Stimulated activated naive CD4-positive, alpha-beta T cell treated with Interleukin-2 at 50 U/mL for 16 hours (primary cell): Measurements from ENCODE around the gene CHCHD6.

Source experiments
- DNase-seq: peaks from one replicate; lab custom pipeline; 2025; lab: John Stamatoyannopoulos, UW

The CHCHD6 gene, protein sequence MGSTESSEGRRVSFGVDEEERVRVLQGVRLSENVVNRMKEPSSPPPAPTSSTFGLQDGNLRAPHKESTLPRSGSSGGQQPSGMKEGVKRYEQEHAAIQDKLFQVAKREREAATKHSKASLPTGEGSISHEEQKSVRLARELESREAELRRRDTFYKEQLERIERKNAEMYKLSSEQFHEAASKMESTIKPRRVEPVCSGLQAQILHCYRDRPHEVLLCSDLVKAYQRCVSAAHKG

DNA sequence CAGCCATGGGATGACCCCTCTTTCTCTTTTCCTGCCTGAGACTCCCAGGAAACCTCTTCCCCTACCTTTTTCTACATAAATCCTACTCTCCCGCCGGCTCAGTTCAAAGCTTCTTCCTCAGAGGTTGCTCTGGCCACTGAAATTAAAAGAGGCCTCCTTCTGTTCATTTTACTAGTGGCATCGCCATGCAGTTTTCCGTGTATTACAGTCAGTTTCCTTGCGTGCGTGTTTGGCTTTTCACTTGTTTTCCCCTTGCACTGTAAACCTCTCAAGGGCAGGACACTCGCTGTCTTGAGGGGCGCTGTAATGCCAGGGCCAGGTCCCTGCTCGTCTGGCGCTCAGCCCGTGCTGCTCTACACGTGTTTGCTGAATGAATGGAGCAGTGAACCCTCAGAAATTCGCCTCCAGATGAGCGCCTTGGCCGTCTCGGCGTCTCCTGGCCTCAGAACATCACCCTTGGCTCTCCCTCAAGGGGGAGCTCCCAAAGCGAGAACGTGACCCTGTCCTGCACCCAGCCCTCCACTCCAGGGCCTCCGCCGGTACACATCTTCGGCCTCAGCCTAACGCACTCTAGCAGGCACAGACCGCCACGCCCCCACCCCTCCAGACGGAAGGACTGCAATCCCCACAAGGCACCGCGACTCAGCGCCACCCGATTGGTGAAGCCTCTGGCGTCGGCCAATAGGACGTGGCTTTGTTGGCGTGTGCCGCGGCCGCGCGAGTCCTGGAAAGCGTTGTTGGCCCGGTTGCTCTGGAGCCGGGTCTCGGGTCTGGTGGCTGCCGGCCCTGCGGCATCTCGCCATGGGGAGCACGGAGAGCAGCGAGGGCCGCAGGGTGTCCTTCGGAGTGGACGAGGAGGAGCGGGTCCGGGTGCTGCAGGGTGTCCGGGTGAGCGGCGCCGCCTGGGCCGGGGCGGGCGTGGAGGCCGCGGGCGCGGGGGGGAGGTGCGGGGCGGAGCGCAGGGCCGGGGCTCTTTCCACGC is at the start of gene CHCHD6:
CHCHD6 (plus strand) TSS at position 729 of the 982 bp plus-strand sequence; CDS start at position 802, 73 bp downstream.
- DNase-seq = peak; percentile 96

DNA sequence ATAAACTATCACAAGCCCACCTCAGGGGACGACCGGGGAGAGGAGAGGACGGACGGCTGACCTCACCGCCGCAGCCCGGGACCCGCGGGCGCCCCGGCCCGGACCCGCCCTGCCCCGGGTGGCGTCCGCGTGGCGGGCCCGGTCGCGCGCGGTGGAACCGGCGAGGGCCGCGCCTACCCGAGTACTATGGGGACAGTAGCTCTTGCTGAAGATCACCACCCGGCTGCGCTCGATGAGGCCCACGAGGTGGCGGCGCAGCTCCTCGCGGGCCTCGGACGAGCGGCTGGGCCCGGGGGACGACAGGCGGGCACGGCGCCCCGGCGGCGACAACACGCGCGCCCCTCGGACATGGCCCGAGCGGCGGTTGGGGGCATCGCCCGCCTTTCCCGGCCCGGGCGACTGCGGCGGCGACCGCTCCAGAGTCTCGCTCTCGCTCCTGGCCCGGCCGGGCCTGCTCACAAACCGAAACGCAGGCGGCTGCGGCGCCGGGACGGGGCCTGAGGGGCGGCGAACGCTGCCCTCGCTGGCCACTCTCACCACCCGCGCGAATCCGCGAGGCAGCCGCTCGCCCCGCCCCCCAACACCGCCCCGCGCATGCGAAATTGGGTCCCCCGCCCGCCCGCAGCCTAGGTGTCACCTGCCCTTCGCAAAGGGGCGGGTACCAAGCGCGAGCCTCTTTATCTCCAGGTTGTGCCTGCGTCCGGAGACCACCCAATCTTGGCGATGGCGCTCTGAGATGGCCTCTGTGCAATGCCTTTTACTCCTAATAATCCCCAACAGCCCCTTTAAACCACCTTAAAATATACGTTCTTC is 49.3 kb upstream of the CHCHD6 start, which contains the start of gene TXNRD3:
TXNRD3 (minus strand) TSS at position 554 of the 813 bp plus-strand sequence.
- peak; percentile 47 for DNase-seq

DNA sequence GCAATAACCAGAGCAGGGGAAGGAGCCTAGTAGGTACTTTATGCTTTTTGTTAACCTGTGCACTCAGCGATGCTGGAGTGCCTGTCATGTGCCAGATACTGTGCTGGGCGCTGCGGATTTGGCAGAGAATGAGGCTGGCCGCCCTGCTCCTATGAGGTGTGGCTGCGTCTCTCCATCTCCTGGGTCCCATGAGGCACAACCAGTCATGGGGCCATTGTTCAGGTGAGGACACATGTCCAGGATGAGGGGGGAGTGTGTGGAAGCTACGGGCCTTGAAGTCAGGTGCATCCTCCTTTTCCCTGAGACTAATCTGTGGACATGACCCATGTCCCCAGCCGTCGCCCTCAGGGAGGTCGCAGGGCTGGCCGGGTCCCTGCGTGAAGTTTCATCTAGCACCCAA is 48.2 kb upstream of the CHCHD6 start:
- no peak for DNase-seq

DNA sequence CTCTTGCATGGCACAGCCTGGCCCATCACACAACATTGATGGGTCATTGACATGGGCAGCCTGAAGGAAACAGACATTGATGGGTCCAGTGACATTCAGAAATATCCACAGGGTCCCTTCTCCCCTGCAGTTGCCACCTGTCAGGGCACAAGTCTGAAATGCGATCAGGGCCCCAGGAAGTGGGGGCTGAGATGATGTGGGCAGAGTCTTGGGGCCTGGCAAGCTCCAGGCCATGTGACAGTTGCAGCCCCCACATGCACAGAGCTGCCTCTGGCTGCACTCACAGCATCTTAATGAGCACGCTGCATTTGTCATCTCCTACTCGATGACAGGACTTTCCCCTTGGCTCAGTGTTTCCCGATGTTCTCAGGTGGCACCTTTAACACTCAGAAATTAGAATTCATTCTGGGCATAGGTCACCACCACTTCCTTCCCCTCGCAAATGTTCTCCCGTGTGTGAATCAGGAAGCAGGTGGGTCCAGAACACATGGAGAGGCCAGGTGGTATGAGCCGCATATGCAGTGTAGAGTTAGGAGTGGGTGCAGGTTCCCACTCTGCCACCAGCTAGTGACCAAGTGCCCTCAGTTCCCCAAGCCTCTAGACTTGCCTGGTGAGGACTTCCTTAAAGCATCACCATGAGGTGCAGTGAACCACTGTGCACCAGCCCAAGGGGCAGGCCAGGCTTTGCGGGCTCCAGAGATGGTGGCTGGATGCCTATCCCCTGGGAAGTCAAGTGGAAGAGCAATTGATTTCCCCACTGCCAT is 47.5 kb upstream of the CHCHD6 start:
- no peak for DNase-seq

DNA sequence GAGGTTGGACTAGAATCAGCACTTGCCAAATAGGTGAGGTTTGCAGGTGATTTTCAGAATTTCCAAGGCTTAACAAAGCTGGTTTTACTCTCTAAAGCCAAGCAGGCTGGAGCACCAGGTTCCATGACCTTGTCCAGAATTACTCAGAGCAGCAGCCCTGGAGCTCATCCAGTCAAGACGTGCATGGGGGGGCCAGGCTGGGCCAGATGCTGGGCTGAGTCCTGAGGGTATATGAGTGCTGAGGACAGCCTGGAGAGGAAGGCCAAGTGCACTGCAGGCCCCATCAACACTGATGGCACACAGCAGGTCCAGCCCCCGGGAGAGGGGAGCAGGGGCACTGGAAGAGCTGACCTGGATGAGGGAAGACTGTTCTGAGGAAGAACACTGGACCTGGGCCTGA is 46.1 kb upstream of the CHCHD6 start:
- no peak for DNase-seq

DNA sequence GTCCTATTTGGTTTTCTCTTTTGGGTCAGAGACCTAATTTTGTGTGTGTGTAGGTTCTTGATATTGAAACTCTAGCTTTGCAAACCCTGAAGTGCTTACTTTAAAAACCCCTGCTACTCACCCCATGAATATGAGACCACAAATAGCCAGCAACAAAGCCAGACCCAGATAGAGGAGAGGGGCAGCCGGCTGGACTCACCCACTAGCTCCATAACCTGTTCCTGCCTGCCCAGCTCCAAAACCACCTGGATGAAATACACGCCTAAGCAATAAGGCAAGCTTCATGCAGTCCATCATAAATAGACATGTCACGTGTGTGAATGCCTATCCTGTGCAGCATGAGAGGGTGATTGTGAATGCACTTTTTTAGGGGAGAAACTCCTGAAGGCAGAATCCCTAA is 45.5 kb upstream of the CHCHD6 start:
- no peak for DNase-seq

DNA sequence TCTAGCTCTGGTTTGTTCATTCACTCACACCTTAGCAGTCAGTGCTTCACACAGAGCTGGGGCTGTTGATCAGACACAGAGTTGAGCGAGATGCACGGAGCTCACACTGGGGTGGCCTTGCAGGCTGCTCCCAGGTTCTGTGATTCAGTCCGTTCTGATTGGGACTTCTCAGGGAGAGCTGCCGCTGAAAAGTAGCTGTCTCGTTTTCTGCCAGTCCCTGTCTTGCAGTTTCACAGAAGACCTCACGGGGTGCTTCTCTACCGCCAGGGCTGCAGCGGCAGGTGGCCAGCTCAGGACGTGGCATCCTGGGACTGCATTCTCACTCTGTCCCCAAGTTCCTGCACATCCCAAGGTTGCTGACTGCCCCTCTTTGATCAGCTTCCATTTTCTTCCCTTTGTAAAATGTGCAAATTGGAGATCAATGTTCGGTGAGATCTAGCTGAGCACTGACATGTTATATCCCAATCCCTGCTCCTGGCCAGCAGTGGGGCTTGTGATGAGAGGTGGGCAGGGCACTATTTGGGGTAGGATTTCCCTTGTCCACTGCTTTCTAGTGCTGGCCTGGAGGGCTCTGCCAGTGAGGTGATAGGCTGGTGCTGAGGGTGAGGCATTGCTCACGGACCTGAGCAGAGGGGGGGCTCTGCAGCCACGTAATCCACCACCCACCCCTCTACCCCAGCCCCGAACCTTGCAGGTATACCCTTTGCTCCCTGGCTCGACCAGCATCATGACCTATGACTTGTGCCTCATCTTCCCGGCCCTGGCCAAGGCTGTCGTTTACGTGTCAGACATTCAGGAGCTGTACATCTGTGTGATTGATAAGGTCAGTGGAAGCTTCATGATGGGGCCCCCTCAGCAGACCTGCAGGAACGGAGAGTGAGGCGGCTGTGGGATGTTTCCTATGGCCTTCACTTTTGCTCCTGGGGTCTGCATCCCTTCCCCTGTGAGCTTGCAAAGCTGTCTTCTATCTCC is 43.8 kb upstream of the CHCHD6 start:
- DNase-seq = no peak

DNA sequence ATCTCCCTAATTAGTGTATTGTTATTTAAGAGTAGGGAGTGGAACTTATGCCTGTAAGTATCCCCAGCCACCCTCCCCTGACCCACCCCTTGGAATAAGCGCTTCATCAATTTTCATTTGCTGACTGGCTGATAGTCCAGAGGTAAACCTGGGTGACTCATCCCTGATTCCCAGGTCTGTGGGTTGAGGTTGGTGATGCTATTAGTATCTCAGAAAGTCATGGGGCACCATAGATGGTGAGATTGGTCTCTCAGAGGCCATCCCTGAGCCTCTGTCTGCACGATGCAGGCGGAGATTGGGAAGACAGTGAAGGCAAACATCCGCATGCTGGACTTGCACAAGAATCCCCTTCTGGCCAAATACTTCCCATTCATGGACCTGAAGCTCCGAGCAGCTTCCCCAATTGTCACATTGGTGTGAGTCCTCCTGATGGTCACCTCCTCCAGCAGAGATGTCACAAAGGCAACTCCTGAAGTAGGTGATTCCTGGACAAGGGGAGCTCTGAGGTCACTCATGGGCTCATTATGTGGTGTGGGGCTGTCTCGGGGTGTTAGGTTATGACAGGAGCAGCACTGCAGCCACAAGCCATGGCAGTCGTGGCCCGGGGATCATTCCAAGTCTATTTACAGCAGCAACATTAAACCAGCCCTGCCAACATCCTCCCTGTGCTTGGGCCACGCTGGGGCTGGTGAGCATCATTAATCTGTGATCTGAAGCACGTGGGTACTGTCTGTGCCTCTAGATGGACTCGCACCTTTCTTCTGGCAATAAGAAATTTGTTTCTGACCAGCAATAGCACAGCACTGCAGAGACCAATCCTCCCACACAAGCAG is 42.3 kb upstream of the CHCHD6 start:
- DNase-seq = no peak

DNA sequence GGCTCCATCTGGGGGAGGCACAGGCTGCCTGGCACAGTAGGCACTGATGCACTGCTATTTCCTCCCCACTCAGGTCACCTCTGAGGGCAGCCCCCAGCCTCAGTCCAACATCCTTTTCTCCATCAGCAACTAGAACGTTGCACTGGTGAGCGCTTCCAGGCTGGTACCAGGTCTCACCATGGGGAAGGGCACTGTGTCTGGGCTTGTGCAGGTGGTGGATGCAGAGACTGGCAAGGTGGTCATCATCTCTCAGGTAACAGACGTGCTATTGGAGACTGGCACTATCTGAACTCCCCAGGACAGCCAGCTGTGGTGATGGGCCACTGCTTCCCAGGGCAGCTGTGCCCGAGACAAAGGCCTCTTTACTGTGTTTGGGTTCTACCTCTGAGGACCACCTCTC is 40.8 kb upstream of the CHCHD6 start:
- DNase-seq = no peak

DNA sequence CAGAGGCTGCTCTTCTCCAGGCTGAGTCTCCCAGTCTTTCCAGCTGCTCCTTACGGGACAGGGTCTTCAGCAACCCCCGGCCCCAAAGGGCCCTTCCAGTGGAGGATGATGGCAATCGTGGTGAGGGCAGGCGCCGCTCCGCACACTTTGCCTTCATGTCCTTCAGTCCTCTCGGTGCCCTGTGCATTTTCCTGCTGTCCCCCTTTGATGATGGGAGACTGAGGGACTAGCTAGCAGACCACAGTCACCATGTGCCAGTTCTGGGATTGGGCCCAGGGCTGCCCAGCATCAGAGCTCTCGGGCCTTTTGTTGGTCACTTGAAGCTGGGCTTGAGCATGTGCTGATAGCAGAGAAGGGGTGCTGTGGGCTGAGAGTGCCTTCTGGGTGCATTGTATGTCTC is 40.3 kb upstream of the CHCHD6 start:
- no peak for DNase-seq

DNA sequence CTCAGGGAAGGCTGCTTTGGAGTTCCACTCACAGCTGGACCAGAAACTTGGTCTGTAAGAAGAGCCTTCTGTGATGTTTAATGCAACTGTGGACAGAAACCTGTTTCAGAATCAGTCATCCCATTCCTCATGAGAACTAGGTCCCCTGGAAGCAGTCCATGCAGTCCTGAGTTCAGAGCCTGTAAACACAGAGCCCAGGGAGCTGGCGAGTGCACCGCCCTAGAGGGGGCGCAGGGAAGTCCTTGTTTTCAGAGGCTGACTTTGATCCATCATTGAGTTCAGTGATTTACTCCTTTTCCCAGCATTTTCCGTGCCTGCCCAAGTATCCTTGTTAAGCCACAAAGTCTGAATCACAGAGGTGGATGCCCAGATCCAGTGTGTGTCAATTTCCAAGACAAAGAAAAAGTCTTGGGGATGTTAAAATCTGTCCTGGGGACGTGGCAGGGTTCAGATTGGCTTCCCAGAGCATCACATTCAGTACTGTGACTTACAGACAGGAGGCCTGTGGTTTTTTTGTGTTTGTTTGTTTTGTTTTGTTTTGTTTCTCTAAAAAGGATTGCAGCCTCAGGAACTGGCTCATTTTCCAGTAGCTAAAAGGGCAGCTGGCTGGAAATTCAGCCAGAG is 39.3 kb upstream of the CHCHD6 start:
- DNase-seq = no peak

DNA sequence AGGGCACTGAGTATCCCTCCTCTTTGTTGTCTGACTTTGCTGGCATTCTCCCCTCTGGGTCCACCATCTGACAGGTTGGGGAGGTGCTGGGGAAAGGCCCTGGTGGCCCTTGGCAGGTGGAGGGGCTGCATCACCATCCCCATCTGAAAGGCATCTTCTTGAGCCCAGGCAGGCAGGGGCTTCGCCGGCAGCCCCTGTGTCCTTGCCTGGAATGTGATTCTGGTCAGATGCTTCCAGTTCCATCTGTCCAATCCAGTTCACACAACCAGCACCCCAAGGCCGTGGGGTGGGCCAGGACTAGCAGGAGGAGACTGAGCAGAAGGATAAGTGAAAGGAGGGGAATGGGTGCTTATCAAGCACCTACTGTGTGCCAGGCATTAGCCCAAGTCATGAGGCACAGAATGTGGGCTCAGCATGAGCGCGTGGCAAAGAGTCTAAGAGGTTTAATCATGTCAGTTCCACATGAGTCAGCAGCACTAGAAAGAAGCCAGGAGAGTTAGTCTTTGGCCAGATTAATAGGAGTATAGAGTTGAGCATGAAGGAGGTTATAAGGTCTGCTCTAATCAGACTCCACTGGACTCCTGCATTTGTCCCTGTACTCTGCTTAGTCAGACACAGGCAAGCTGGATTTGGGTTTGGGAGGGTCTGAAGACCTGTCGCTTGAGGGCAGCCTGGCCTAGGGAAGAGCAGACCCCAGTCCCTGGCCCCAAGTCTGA is 38.7 kb upstream of the CHCHD6 start:
- DNase-seq = no peak

DNA sequence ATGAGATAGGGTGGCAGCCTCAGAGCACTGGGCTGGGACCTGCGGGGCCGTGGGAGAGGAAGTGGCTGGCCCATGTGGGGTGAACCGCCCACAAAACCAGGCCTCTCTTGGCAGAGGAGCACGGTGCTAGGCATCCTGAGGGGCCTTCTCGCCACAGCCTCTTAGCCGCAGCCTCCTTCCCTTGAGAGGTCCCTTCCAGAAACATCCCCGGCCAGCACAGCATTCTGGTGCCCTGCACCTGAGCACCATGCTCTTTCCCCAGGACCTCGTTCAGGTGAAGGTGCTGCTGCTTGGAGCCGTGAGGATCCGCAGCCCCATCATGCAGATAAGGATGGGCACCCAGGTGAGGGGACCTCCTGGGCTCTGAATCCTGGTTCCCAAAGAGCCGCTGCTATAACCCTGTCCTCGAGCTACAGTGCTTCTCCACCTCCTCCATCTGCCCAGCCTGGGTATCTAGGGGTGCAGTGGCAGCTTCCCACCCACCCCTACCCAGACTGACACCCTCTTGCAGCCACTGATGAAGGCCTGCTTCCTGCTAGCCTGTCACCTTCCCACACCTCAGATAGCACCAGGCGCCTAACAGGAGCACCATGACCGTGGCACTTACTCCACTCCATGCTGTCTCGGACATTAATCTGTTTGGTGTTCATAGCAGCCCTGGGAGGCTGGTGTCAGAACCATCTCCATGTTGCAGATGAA is 37.9 kb upstream of the CHCHD6 start:
- no peak for DNase-seq

DNA sequence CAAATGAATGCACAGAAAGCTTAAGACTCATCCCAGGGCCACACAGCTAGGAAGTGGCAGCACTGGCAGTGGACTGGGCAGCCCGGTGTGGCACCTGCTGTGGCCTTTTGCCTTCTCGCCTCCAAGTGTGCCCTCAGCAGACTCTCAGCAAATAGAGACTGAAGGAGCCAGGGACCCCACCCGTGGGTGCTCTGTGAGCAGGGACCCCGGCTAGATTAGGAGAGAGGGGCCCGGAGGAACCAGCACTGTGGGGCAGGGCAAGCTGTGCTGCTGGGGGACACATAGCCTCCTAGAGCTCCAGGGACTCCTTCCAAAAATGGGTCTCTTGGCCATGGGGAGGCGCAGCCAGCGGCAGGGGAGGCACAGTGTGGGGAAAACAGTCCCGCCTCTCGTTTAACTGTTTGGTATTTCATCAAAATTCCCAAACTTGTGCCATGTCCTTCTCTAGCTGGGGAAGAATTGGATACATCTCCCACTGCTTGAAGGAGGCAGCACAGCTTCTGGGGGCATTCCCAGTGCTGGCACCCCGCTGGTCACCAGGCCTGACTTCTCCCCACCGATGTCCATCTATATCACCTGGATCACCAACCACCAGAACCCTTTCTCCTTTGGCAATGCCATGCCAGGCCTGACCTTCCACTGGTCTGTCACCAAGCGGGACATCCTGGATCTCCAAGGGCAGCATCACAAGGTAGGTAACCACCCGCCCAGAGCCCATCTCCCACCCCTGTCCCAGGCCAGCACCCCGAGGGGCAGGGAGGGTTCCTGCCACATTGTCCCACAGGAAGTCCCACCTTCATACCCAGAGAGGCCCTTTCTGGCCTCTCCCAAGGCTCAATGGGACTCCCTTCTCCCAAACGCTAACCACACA is 37.1 kb upstream of the CHCHD6 start:
- DNase-seq = no peak

DNA sequence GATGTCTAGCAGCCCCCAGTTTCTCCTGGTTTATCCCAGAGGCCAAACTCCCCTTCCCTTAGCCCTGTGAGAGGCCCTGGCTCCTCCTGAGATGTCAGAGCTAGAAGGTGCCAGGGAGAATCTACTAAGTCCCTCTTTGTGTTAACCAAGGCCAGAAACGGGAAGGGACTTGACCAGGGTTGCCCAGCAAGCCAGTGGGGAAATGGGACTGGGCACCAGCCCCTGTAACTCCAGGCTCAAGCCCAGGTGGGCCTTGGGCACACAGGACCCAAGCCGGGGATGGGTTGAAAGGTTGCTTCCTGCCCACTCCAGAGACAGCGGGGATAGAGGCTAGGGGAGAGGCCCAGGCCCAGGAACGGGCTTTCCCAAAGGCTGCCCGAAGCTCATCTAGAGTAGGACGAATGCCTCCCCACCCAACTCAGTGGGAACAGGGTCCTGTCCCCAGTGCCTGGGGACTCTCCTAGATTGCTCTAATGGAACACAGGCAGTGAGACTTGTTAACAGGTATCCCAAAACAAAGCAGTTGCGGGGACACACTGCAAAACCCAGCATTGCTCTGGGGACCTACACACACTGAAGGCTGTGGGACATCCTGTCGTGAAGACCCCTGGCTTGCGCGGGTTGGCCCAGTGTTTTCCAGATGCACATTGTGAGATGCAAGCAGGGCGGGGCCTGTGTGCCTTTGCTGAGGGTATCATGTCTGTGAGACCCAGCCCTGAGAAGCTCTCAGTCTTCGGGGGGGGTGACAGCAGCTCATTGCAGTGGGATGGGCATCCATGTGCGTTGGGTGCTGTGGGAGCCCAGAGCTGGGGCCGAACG is 36.2 kb upstream of the CHCHD6 start:
- DNase-seq = no peak
